H9 (cell line): ENCODE results near the gene UBP1. TPM values are rescaled to one million over a fixed set of nuclear protein-coding genes. Genes with fewer than 3 reads are reported as not detected.

ENCODE experiments used
- total RNA-seq: library from RNA; stranded (reverse); gene quantifications from 2 replicates; pipeline ENCODE4 v1.2.1, GENCODE V29; 2021

Gene UBP1
- total RNA-seq, 1 experiment from 2014 or later, result 103 TPM

Other genes starting within 250 kb of the UBP1 start
- gene SUSD5, start 221.6 kb downstream of the UBP1 start, total RNA-seq, result 4.5 and 4.9 TPM in 2 replicates
- gene FBXL2, start 163.0 kb downstream of the UBP1 start, total RNA-seq, result 2.7 and 3.0 TPM in 2 replicates